IMR-90 (cell line): Measurements from ENCODE around the gene TNNT1. TPM values are rescaled to one million over a fixed set of nuclear protein-coding genes. Genes with fewer than 3 reads are reported as not detected.

ENCODE experiments used
- ATAC-seq: fragments of 200-7000 bp; cut with Tn5 transposase; 2 replicates; pipeline ENCODE4 v1.9.1; 2020; ENCODE audit warnings: low read depth, mild to moderate bottlenecking, moderate library complexity
- BruUV-seq: library from RNA; stranded (reverse); fragments of 400-500 nt; replicated peaks from 2 replicates; lab custom pipeline; 2021; lab: Mats Ljungman, UMichigan
- CTCF ChIA-PET: fragments of 300-600 bp; formaldehyde crosslinking; extraction: SDS; loops from one replicate; lab custom pipeline; 2021; ENCODE audit warnings: antibody characterized with exemption; lab: Yijun Ruan, JAX
- POLR2A ChIA-PET: fragments of 300-600 bp; sonication (Branson Sonifier 250); formaldehyde crosslinking; loops from one replicate; lab custom pipeline; 2022; ENCODE audit warnings: antibody characterized with exemption; ENCODE audit not compliant: unreplicated experiment; lab: Charles Lee
- DNase-seq: peaks from one replicate; pipeline ENCODE4 v3.0.0; 2013
- H2AFZ ChIP-seq: replicated peaks from 2 replicates; pipeline ENCODE3; 2013; ENCODE audit warnings: low read length, mild to moderate bottlenecking; ENCODE audit not compliant: poor library complexity
- H2AK5ac ChIP-seq: 2 replicates; pipeline ENCODE4 v1.6.1; 2013; ENCODE audit warnings: low read depth, low read length, inconsistent platforms
- H2AK9ac ChIP-seq: replicated peaks from 2 replicates; pipeline ENCODE3; 2013; ENCODE audit warnings: mild to moderate bottlenecking, low read depth, low read length, moderate library complexity; ENCODE audit not compliant: poor library complexity
- H2BK120ac ChIP-seq: 2 replicates; pipeline ENCODE4 v1.6.1; 2013; ENCODE audit warnings: low read depth, low read length, inconsistent platforms
- H2BK15ac ChIP-seq: 3 replicates; pipeline ENCODE4 v1.6.1; 2013; ENCODE audit warnings: low read depth, low read length, inconsistent platforms
- H2BK20ac ChIP-seq: 2 replicates; pipeline ENCODE4 v1.6.1; 2013; ENCODE audit warnings: low read depth, mild to moderate bottlenecking, inconsistent platforms, low read length, moderate library complexity
- H2BK5ac ChIP-seq: 2 replicates; pipeline ENCODE4 v1.6.1; 2013; ENCODE audit warnings: mild to moderate bottlenecking, low read depth, low read length, inconsistent platforms; ENCODE audit not compliant: poor library complexity, severe bottlenecking
- H3K14ac ChIP-seq: replicated peaks from 2 replicates; pipeline ENCODE4 v1.6.1; 2013; ENCODE audit warnings: low read depth, low read length, inconsistent platforms
- H3K18ac ChIP-seq: 2 replicates; pipeline ENCODE4 v1.6.1; 2013; ENCODE audit warnings: low read depth, low read length, control low read depth
- H3K23ac ChIP-seq: 2 replicates; pipeline ENCODE4 v1.6.1; 2013; ENCODE audit warnings: low read depth, low read length, inconsistent platforms
- H3K27ac ChIP-seq: 2 replicates; pipeline ENCODE4 v1.5.1; 2013; ENCODE audit warnings: mild to moderate bottlenecking, control low read depth, low read length; ENCODE audit not compliant: insufficient read depth
- H3K27me3 ChIP-seq: 2 replicates; pipeline ENCODE4 v1.6.1; 2013; ENCODE audit warnings: low read length; ENCODE audit not compliant: control insufficient read depth, insufficient read depth
- H3K36me3 ChIP-seq: 2 replicates; pipeline ENCODE4 v1.6.1; 2013; ENCODE audit warnings: low read length, mixed read lengths; ENCODE audit not compliant: control insufficient read depth, insufficient read depth
- H3K4ac ChIP-seq: 2 replicates; pipeline ENCODE4 v1.6.1; 2013; ENCODE audit warnings: low read depth, low read length, inconsistent platforms
- H3K4me1 ChIP-seq: 2 replicates; pipeline ENCODE4 v1.6.1; 2013; ENCODE audit warnings: low read length, mixed read lengths; ENCODE audit not compliant: control insufficient read depth, insufficient read depth
- H3K4me2 ChIP-seq: 2 replicates; pipeline ENCODE4 v1.6.1; 2013; ENCODE audit warnings: low read depth, mild to moderate bottlenecking, control low read depth, low read length, moderate library complexity
- H3K4me3 ChIP-seq: 2 replicates; pipeline ENCODE4 v1.5.1; 2013; ENCODE audit warnings: low read depth, mild to moderate bottlenecking, control low read depth, low read length, moderate library complexity; ENCODE audit not compliant: insufficient read depth
- H3K56ac ChIP-seq: 2 replicates; pipeline ENCODE4 v1.6.1; 2013; ENCODE audit warnings: low read length, inconsistent platforms; ENCODE audit not compliant: insufficient read depth; ENCODE audit errors: extremely low read depth
- H3K79me1 ChIP-seq, 2 experiments: 2 replicates each; pipeline ENCODE4 v1.6.1; 2013; ENCODE audit warnings: low read length in 2 of 2, inconsistent platforms in 1 of 2, low read depth in 1 of 2
- H3K9ac ChIP-seq: 2 replicates; pipeline ENCODE4 v1.6.1; 2013; ENCODE audit warnings: low read depth, low read length, control low read depth
- H3K9me1 ChIP-seq: 2 replicates; pipeline ENCODE4 v1.6.1; 2013; ENCODE audit warnings: low read length, inconsistent platforms; ENCODE audit not compliant: insufficient read depth
- H3K9me3 ChIP-seq: 2 replicates; pipeline ENCODE4 v1.6.1; 2013; ENCODE audit warnings: low read length; ENCODE audit not compliant: control insufficient read depth, insufficient read depth
- H4K20me1 ChIP-seq: 2 replicates; pipeline ENCODE4 v1.6.1; 2013; ENCODE audit warnings: low read length, inconsistent platforms; ENCODE audit not compliant: insufficient read depth
- H4K5ac ChIP-seq: 2 replicates; pipeline ENCODE4 v1.6.1; 2013; ENCODE audit warnings: mild to moderate bottlenecking, low read depth, low read length, control low read depth
- H4K8ac ChIP-seq, 2 experiments: 2 replicates each; pipeline ENCODE4 v1.6.1; 2013; ENCODE audit warnings: low read depth in 2 of 2, low read length in 2 of 2, control low read depth in 1 of 2, inconsistent platforms in 1 of 2
- H4K91ac ChIP-seq: 2 replicates; pipeline ENCODE4 v1.6.1; 2013; ENCODE audit warnings: low read depth, low read length, inconsistent platforms; ENCODE audit not compliant: insufficient read depth
- CTCF ChIP-seq: conservative IDR thresholded peaks from 2 replicates; pipeline ENCODE4 v1.5.1; 2012; ENCODE audit warnings: mild to moderate bottlenecking, low read depth, low read length, improper control_type of control experiment
- POLR2A ChIP-seq: IDR thresholded peaks from 2 replicates; pipeline ENCODE4 v1.6.1; 2012; ENCODE audit warnings: mild to moderate bottlenecking, low read depth, low read length
- RFX5 ChIP-seq: IDR thresholded peaks from 2 replicates; pipeline ENCODE4 v1.8.0; 2012; ENCODE audit warnings: low read depth, mild to moderate bottlenecking, low read length, moderate library complexity
- WGBS, 2 experiments: methylation state at CpG; one replicate each; pipeline versions ENCODE4 v1.1.5 to v1.1.7; 2013; ENCODE audit warnings: missing lambda C conversion rate in 2 of 2; ENCODE audit not compliant: insufficient read length in 1 of 2; ENCODE audit errors: extremely low coverage in 2 of 2; 5-methylcytosine and 5-hydroxymethylcytosine counted together
- dilution Hi-C: fragments of 300-500 bp; cut with HindIII; formaldehyde crosslinking; loops from one replicate; pipeline ENCODE4 v1.14.3; 2018; ENCODE audit warnings: low sequenced_read_pairs; ENCODE audit not compliant: unreplicated experiment
- in situ Hi-C: fragments of 300-500 bp; cut with MboI; formaldehyde crosslinking; loops from 3 replicates; pipeline ENCODE4 v1.14.3; 2019; ENCODE audit warnings: low sequenced_read_pairs, inconsistent platforms, mixed read lengths
- intact Hi-C: fragments of 100-400 bp; cut with micrococcal nuclease; formaldehyde crosslinking; loops from 2 replicates; pipeline ENCODE4 v1.10.0; 2022
- polyA plus RNA-seq, 3 experiments: library from polyadenylated mRNA; depleted of rRNA; stranded (reverse); fragments of >200 nt; gene quantifications; 2 replicates each; pipeline ENCODE4 v1.2.3, GENCODE V29; 2012; ENCODE audit warnings: low replicate concordance in 1 of 3
- total RNA-seq: library from RNA; depleted of rRNA; stranded (reverse); fragments of >200 nt; gene quantifications from 2 replicates; pipeline ENCODE4 v1.2.3, GENCODE V29; 2012

Gene TNNT1
- total and polyA plus RNA-seq, 2 of the 4 experiments (the other 2 are of a cell fraction) = 1.3 to 2.6 TPM

GRCh38 chr19:55160986-55161365 is 12.0 kb upstream of the TNNT1 start:
- Histone ChIP-seq H3K27ac (no peak overlapping the region), H2BK15ac (no peak overlapping the region), H3K56ac (no peak overlapping the region), H2AK9ac (no peak overlapping the region), H4K8ac (no peak overlapping the region), H2BK5ac (no peak overlapping the region), H3K9ac (no peak overlapping the region), H3K9me1 (peaks cover 2% of the 10 kb centered on the region; the same call in 1 of the 2 replicates), H3K36me3 (no peaks in the 10 kb centered on the region), H3K9me3 (no peaks in the 10 kb centered on the region), H3K18ac (no peak overlapping the region), H2AFZ (peak overlapping the region; percentile 29), H4K91ac (no peak overlapping the region), H2AK5ac (no peak overlapping the region), H3K4me3 (no peak overlapping the region), H3K14ac (no peak overlapping the region), H4K5ac (no peak overlapping the region), H3K4ac (no peak overlapping the region), H3K4me1 (peaks cover 2% of the 10 kb centered on the region; the same call in 1 of the 2 replicates), H4K20me1 (no peaks in the 10 kb centered on the region), H3K27me3 (peaks cover 37% of the 10 kb centered on the region), H3K23ac (no peak overlapping the region), H3K79me1 (no peaks in the 10 kb centered on the region), H2BK20ac (no peak overlapping the region), H3K4me2 (no peak overlapping the region), H2BK120ac (no peak overlapping the region)
- 24% methylated on average over 16 of the region's 32 CpGs; no CpG with 5 or more reads in 1 of the 2 experiments for WGBS, 2 experiments
- dilution Hi-C loops (no loop called here), in situ Hi-C loops (no loop called here), intact Hi-C loops (no loop called here)
- DNase-seq (no peak), ATAC-seq (no peak)
- CTCF ChIA-PET = interaction anchor here (0.8 to 1.6 kb wide), 3 partner anchors 15 to 223 kb away, joined by 3 to 4 read pairs (median 3); no protein-coding TSS in a partner anchor
- POLR2A ChIA-PET = no interaction called here
- no peak for TF ChIP-seq RFX5
- no peak for TF ChIP-seq CTCF
- TF ChIP-seq POLR2A = no peak
- BruUV-seq = no TSS peak
